Ramos (cell line): ENCODE results near the gene FBXW11.
"Not testable (repeated sequence)": the region's sequence is repeated elsewhere in the genome, so short reads cannot be mapped to it uniquely, and the experiment has no call there.

Experiments used
- in situ Hi-C: fragments of 300-500 bp; cut with MboI; formaldehyde crosslinking; loops from one replicate; pipeline ENCODE4 v1.14.3; 2022; ENCODE audit warnings: low sequenced_read_pairs; ENCODE audit not compliant: unreplicated experiment

The FBXW11 gene

GRCh38 chr5:172029876-172030275 is 23.4 kb upstream of the FBXW11 start:
- in situ Hi-C loops, result loop anchor here (5.0 to 25.0 kb wide), 2 partner anchors 113 to 618 kb away; partner anchors contain the start of gene FGF18

GRCh38 chr5:172028167-172028566 is 21.7 kb upstream of the FBXW11 start:
- in situ Hi-C loops, result loop anchor here (25.0 kb wide), 1 partner anchor 616 kb away; the partner anchor contains the start of gene FGF18

- in situ Hi-C loops, result not testable (repeated sequence)
These were observed 13.8 kb upstream of the FBXW11 start for GRCh38 chr5:172020110-172020786.

GRCh38 chr5:172015346-172015745 is 8.9 kb upstream of the FBXW11 start:
- in situ Hi-C loops, result no loop called here

- in situ Hi-C loops, result no loop called here
These were observed 3.8 kb upstream of the FBXW11 start for GRCh38 chr5:172010278-172010677.

GRCh38 chr5:172009536-172010270 is 3.3 kb upstream of the FBXW11 start:
- in situ Hi-C loops, result no loop called here

- in situ Hi-C loops, result no loop called here
These were observed 2.3 kb upstream of the FBXW11 start for GRCh38 chr5:172008689-172009141.

GRCh38 chr5:172008111-172008455 is 1.6 kb upstream of the FBXW11 start:
- in situ Hi-C loops, result no loop called here

- in situ Hi-C loops, result no loop called here
These were observed 1.0 kb upstream of the FBXW11 start for GRCh38 chr5:172007175-172008110.

GRCh38 chr5:172005708-172006320 is 624 bp downstream of the FBXW11 start:
- in situ Hi-C loops, result no loop called here

GRCh38 chr5:172004824-172005237 is 1.6 kb downstream of the FBXW11 start:
- in situ Hi-C loops, result no loop called here

GRCh38 chr5:172003746-172004145 is 2.7 kb downstream of the FBXW11 start:
- in situ Hi-C loops, result no loop called here

- in situ Hi-C loops, result no loop called here
These were observed 3.5 kb downstream of the FBXW11 start for GRCh38 chr5:172002840-172003512.

- in situ Hi-C loops, result no loop called here
These were observed 4.1 kb downstream of the FBXW11 start for GRCh38 chr5:172002310-172002709.

- in situ Hi-C loops, result no loop called here
These were observed 6.6 kb downstream of the FBXW11 start for GRCh38 chr5:171999877-172000276.

- in situ Hi-C loops, result no loop called here
These were observed 7.3 kb downstream of the FBXW11 start for GRCh38 chr5:171999100-171999499.

GRCh38 chr5:171997011-171997410 is 9.4 kb downstream of the FBXW11 start:
- in situ Hi-C loops, result no loop called here

GRCh38 chr5:171992813-171993212 is 13.6 kb downstream of the FBXW11 start:
- in situ Hi-C loops, result no loop called here

GRCh38 chr5:171992305-171992704 is 14.1 kb downstream of the FBXW11 start:
- in situ Hi-C loops, result no loop called here

- in situ Hi-C loops, result no loop called here
These were observed 15.8 kb downstream of the FBXW11 start for GRCh38 chr5:171990713-171991015.
